Nephron (organoid): ENCODE results near the gene PPP1R1C.
A peak's percentile ranks its signal among the peaks of the same experiment; 100 is the strongest.

Source experiments
- H3K27ac Mint-ChIP-seq, 3 experiments: 2 replicates each; pipeline ENCODE4 v1.8.0; 2020; ENCODE audit warnings: mixed read lengths in 3 of 3, mild to moderate bottlenecking in 2 of 3, moderate library complexity in 1 of 3
- H3K27me3 Mint-ChIP-seq: 2 replicates; pipeline ENCODE4 v1.8.0; 2021; ENCODE audit warnings: low read depth, mild to moderate bottlenecking, moderate library complexity, mixed read lengths
- H3K36me3 Mint-ChIP-seq: 2 replicates; pipeline ENCODE4 v1.8.0; 2020; ENCODE audit warnings: low read depth, mixed read lengths
- H3K4me1 Mint-ChIP-seq: 2 replicates; pipeline ENCODE4 v1.8.0; 2020; ENCODE audit warnings: mixed read lengths
- H3K4me3 Mint-ChIP-seq, 3 experiments: 2 replicates each; pipeline ENCODE4 v1.8.0; 2020; ENCODE audit warnings: mild to moderate bottlenecking in 3 of 3, mixed read lengths in 3 of 3, moderate library complexity in 2 of 3
- H3K9me3 Mint-ChIP-seq: 2 replicates; pipeline ENCODE4 v1.8.0; 2020; ENCODE audit warnings: mixed read lengths
- TF ChIP-seq, protein P1 (sequence below), 3 experiments: fragments of 200-600 bp; sonication (generic); IDR thresholded peaks; one replicate each; pipeline ENCODE4 v1.5.0; 2021; ENCODE audit warnings: antibody characterized with exemption in 3 of 3; ENCODE audit not compliant: unreplicated experiment in 3 of 3

PPP1R1C gene

DNA sequence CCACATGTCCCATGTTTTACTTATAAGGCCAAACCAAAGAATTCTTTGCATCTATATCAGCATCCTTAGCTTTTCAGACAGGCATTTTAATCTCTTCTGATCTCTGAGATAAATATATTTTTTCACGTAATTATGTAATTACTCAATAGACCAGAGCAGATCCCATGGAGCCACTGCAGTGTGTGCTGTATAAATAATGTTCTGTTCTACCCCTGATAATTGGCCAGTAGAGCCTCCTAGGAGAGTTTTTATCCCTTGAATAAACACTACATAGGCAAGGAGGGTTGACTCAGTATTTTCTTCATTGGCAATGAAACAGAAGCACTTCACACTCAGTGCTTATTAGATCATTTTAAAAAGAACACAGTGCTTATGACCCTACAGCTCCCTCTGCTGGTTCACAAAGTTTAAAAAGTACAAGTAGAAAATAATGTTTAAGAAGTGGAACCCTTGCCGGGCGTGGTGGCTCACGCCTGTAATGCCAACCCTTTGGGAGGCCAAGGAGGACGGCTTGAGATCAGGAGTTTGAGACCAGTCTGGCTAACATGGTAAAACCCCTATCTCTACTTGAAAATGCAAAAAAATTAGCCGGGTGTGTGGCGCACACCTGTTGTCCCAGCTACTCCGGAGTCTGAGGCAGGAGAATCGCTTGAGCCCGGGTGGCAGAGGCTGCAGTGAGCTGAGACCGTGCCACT is 91.9 kb downstream of the PPP1R1C start:
- TF ChIP-seq, protein P1, sequence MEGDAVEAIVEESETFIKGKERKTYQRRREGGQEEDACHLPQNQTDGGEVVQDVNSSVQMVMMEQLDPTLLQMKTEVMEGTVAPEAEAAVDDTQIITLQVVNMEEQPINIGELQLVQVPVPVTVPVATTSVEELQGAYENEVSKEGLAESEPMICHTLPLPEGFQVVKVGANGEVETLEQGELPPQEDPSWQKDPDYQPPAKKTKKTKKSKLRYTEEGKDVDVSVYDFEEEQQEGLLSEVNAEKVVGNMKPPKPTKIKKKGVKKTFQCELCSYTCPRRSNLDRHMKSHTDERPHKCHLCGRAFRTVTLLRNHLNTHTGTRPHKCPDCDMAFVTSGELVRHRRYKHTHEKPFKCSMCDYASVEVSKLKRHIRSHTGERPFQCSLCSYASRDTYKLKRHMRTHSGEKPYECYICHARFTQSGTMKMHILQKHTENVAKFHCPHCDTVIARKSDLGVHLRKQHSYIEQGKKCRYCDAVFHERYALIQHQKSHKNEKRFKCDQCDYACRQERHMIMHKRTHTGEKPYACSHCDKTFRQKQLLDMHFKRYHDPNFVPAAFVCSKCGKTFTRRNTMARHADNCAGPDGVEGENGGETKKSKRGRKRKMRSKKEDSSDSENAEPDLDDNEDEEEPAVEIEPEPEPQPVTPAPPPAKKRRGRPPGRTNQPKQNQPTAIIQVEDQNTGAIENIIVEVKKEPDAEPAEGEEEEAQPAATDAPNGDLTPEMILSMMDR (IDR thresholded peaks at IDR 0.05; ENCODE audit: unreplicated experiment in 3 of 3), result peak; percentile 64 to 75 (median 70)

DNA sequence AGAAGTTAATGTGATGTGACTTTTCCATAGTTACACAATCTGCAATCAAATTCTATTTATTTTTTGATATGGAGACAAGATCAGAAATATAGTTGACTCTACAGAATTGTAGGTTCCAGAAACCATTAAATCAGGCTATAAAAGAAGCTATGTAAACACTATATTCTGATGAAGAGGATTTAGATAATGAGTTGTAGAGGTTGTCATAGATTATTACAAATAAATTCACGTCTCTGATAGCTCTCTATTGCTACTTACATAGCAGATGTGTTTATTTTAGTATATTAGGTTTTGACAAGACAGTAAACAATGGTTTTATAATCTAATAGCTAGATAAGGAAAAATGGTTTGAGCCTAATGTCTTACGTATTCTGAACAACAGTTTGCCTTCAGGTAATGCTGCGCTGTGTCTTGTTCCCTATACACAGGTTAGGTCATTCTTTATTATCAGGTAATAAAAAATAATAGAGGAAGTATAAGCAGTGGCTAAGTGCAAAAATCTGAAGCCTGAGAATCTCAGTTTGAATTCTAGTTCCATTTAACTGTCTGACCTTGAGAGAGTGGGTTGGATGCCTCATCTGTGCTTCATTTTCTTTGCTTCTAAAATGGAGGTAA is 93.4 kb downstream of the PPP1R1C start:
- TF ChIP-seq, protein P1 (IDR thresholded peaks at IDR 0.05; ENCODE audit: unreplicated experiment in 3 of 3), result no peak
- no peak overlapping the region for H3K4me3 Mint-ChIP-seq
- H3K9me3 Mint-ChIP-seq, result peaks cover 2% of the 10 kb centered on the region
- no peak overlapping the region for H3K27ac Mint-ChIP-seq
- no peaks in the 10 kb centered on the region for H3K27me3 Mint-ChIP-seq
- no peaks in the 10 kb centered on the region for H3K4me1 Mint-ChIP-seq
- no peaks in the 10 kb centered on the region for H3K36me3 Mint-ChIP-seq

More for the DNA sequence above, 91.9 kb downstream of the PPP1R1C start:
- H3K4me1 Mint-ChIP-seq, result no peaks in the 10 kb centered on the region
- H3K27ac Mint-ChIP-seq, result peak overlapping the region in 2 of 3 experiments; percentile 23 to 40
- H3K4me3 Mint-ChIP-seq, result no peak overlapping the region
- H3K36me3 Mint-ChIP-seq, result no peaks in the 10 kb centered on the region
- H3K9me3 Mint-ChIP-seq, result no peaks in the 10 kb centered on the region
- no peaks in the 10 kb centered on the region for H3K27me3 Mint-ChIP-seq

DNA sequence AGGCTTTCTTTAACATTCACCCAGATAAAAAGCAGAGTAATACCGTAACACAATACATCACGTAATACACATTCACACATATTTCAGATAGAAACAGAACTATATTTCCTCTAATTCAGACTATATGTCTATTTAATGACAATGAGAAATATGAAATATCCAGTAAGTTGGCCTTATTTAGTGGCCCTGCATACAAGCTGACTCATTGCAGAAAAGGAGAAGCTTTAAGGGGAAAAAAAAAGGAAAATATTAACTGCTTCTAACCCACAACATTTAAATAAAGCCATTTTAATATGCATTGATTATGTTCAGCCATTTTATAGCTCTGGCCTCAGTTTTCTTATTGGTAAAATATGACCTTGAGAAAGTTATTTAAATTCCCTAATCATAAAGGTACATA is 94.8 kb downstream of the PPP1R1C start:
- Mint-ChIP-seq H3K27ac (no peak overlapping the region), H3K36me3 (no peaks in the 10 kb centered on the region), H3K27me3 (no peaks in the 10 kb centered on the region), H3K4me3 (no peak overlapping the region), H3K4me1 (peaks cover 2% of the 10 kb centered on the region), H3K9me3 (peaks cover 2% of the 10 kb centered on the region)
- TF ChIP-seq, protein P1 (IDR thresholded peaks at IDR 0.05; ENCODE audit: unreplicated experiment in 3 of 3), result no peak

DNA sequence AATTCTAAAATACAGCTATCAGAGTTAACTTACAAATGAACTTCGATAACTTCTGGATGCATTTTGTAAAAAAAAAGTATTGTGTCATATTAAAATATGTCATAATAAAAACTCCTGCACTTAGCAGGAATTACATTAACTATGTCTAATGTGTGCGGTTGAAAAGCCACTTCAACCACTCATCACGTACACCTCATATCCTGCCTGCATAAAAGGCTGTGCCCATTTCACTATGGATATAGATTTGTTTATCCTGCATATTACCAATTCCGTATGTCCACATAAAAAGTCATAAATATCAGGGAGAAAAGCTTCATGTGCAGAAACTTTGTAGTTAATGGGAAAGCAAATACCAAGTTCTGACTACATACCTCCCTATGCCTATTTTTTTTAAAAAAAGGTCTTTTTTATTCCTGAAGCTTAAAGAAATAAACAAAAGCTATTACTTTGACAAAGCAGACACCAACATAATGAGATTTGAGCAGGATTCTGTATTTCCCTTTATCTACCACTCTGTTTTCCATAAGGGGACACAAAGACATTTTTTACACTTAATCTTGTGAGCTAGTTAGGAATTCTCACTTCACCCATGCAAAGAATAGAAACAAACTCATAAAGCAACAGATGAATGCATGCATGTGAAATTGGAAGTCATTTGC is 96.1 kb downstream of the PPP1R1C start:
- Mint-ChIP-seq H3K9me3 (peaks cover 2% of the 10 kb centered on the region), H3K4me3 (no peak overlapping the region), H3K4me1 (peaks cover 7% of the 10 kb centered on the region), H3K27me3 (no peaks in the 10 kb centered on the region), H3K36me3 (no peaks in the 10 kb centered on the region), H3K27ac (no peak overlapping the region)
- TF ChIP-seq, protein P1 (IDR thresholded peaks at IDR 0.05; ENCODE audit: unreplicated experiment in 3 of 3), result no peak

DNA sequence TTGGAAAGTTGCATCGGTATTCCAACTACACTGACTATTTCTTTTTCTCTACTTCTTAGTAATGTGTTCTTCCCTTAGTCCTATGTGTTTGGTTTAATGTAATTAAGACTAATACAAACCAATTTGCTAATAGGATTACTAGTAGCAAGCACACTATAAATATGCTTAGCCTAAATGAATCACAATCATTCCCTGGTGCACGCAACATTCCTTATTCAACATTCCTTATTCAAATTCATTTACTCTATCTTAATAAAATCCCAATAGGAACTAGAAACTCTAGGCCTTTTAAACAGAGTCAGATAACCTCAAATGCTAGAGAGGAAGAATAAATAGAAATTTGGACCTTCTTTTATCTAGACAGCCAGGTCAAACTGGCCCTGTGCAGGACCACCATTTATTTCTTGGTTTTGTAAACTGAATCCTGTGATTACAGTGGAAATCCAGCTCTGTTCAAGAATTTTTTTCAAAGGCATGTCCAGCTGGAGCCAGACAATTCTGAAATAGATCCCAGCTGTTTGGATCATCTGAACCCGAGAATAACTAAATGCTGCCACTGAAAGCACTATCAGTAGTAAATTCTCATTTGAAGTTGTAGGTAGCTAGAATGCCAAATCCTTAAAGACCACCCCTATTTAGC is 103.1 kb downstream of the PPP1R1C start:
- H3K36me3 Mint-ChIP-seq, result no peaks in the 10 kb centered on the region
- no peaks in the 10 kb centered on the region for H3K27me3 Mint-ChIP-seq
- H3K4me1 Mint-ChIP-seq, result peaks cover 54% of the 10 kb centered on the region
- H3K4me3 Mint-ChIP-seq, result no peak overlapping the region
- H3K9me3 Mint-ChIP-seq, result peaks cover 5% of the 10 kb centered on the region
- TF ChIP-seq, protein P1 (IDR thresholded peaks at IDR 0.05; ENCODE audit: unreplicated experiment in 3 of 3), result no peak
- peak overlapping the region; percentile 78 to 83 (median 81) for H3K27ac Mint-ChIP-seq
